Non-pigmented ciliary epithelial cell (primary cell): Measurements from ENCODE around the gene FANK1.
"Not testable (repeated sequence)": the region's sequence is repeated elsewhere in the genome, so short reads cannot be mapped to it uniquely, and the experiment has no call there.

Experiments
- DNase-seq: peaks from one replicate; pipeline ENCODE4 v3.0.0-alpha.2; 2010; ENCODE audit warnings: low read depth

Gene FANK1, protein sequence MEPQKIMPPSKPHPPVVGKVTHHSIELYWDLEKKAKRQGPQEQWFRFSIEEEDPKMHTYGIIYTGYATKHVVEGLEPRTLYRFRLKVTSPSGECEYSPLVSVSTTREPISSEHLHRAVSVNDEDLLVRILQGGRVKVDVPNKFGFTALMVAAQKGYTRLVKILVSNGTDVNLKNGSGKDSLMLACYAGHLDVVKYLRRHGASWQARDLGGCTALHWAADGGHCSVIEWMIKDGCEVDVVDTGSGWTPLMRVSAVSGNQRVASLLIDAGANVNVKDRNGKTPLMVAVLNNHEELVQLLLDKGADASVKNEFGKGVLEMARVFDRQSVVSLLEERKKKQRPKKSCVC

DNA sequence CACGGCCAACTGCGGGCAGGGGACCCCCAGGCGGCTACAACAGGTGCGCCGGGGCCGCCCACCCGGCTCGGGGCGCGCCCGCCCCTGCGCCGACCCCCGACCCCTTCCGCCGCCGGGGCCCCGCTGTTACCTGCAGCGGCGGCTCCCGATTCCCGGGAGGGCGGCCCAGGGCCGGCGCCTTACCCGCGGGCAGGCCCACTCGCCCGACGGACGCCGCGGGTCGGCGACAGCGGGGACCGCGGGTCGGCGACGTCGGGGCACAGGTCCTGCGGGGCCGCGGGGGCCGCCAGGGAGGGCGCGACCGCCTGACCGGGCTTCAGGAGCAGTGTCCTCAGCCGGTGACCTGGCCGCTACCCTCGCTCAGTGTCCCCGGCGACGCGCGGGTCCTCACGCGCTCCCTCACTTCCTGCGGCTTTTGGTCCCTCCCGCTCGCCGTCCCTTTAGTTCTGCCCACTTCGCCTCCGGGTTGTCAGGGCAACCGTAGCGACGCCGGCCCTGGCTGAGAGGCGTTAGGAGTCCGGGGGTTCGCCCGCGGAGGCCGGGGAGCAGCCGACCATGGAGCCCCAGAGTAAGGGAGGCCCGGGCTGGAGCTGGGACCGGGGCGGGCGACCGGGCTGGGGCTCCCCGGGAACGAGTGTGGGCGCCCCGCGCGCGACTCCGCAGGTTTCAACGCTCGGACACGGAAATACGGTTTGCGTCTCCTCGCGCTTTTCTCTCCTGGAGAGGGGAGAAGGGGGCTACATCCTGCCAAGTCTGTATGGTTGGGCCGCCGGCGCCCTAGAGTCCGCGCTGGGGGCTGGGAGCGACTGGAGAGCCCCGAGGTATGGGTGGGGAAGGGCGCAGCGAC is at the start of gene FANK1:
TSS of gene FANK1 (plus strand) at position 477 of the 847 bp plus-strand sequence. CDS start at position 556, 79 bp downstream.
- not testable (repeated sequence) for DNase-seq

DNA sequence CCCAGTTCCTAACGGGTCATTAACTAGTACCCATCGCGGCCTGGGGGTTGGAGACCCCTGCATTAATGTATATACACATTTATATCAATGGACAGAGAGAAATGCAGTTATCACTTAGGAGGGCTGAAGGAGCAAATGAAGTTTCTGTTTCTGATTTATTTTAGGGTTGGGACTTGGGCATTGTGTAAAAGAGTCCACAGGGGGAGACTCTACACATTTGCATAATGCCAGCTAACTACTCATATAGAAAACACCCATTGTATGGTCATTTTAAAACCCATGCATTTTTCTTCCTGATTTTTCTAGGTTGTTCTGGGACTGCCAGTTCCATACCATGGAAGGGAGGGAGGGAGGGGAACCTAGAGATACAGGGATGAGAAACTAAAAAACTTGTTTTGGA is 49.5 kb upstream of the FANK1 start:
- no peak for DNase-seq

DNA sequence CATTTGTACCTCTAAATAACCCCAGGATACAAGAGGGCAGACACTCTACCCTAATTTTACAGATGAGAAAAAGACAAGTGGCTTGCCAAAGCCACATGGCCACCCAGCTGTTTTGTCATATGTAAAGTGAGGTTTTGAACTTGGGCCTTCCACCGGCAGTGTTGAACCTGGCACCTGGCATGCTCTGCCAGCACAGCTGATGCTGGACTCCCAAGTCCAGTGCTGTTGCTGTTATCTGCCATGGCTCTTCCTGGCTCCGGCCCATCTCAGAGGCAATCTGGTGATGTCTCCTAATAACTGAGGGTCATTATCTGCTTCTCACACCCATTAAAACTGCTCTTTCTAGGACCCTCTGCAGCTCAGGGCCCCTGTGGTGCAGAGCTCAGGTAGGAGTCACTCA is 48.0 kb upstream of the FANK1 start:
- DNase-seq = no peak

DNA sequence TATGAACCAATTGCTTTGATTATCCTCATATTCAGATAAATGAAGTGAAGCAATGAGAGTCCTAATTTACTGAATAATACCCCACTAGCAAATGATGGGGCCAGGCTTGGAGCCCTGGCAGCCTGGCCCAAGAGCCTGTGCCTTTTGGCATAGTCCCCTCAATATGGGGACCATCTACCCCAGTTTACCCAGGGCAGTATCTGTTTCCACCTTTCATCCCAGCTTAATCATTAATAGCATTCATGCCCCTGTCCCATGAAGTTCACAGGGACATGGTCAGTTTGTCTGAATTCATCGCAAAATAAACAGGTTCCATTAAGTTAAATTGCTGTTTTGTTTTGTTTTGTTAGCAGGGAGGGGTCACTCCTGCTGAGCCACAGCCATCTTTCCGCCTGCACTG is 47.5 kb upstream of the FANK1 start:
- no peak for DNase-seq

DNA sequence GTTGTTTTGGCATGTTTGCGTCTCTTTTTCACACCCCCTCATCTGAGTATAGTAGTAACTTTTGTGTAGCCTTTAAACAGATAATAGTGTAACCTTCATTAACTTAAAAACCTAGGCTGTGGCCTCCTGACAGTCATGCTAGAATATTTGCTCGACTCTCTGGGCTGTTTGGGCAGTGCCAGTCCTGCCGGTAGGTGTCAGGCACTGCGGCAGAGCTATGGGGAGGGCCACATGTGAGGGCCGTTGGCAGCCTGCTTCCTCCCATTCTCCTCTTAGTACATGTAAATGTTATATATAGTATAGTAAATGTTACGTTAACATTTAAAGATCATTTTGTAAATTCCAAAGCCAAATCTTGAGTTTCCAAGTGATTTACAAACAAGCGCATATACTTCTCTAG is 46.9 kb upstream of the FANK1 start:
- DNase-seq = no peak

DNA sequence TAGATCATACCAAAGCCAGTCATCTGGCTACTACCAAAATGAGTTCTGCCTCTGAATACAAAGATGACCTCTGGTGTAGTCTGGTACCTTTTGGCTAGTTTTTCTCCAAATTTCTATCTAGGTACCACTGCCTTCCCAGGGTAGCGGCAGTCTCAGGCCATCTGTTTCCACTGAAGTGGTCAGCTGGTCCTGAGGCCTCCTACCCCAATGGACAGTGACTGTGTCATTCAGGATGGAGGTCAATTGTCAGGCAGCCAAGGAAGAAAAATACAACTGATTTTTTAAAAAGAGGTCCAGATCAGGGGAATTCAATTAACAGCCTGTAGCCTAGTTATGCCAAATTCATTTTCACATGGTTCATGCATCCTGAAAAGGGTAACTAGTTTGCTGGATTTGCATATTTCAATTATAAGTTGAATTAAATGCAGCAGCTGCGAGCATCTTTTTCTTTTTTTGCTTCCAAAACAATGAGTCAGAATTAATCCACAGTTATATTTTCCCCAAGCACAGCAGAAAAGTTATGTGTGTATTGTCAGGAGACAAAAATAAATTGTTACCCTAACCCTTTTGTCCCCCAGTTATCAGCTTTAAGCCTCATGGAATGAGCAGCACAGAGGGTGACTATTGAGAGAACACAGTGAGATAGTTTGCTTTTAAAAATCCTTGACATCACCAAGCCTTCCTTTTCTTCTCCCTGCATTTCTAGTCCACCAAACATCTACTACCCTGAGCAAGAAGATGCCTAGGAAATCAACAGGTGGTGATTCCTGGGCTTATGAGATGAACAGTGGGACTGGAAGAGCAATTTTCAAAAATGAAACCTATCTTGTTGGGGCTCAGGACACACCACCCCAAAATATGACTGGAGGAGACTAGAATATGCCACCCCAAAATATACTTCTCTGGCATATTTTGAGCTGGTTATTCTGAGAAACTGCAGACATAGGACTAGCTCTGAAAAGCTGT is 45.3 kb upstream of the FANK1 start:
- no peak for DNase-seq

DNA sequence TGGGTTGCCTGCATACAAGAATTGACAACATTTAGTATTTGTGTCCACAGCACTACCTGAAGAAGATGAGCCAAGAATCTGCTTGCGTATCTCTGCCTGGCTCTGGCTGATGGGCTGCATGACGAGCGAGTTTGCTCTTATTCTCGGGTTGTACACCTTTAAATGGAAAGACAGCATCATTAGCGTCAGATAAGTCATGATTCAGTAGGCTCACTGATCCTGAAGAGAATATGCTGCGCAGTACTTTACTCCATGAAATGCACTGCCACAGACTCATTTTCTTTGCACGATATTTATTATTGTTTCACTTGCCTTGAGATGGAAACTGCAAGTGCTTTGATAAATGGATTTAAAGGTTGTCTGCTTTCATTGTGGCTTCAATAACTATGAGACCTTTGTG is 43.9 kb upstream of the FANK1 start:
- DNase-seq = no peak

DNA sequence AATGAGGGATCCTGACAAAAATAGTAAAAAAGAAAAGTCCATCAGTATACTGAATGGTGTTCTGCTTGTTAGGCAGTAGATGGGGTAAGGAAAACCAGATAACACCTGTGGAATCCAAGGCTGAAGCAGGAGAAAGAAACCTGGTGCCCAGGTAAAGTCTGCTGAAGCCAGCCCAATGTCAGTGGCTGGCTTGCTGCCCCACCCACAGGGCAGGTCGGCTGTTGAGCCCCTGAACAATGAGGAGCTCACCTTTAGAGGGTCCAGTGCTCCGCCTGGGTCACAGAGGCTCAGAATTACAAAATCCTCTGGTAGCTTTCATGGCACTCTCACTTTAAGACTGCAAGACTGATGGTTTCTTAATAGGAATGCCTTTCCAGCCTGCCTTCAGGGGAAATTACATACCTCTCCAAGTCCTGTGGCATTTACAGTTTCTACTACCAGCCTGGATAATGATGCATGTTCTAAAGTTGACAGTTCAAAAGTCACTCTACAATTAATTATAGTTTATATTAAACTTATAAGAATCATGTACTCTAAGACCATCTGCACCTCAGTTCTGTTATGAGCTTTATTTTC is 39.1 kb upstream of the FANK1 start:
- no peak for DNase-seq

DNA sequence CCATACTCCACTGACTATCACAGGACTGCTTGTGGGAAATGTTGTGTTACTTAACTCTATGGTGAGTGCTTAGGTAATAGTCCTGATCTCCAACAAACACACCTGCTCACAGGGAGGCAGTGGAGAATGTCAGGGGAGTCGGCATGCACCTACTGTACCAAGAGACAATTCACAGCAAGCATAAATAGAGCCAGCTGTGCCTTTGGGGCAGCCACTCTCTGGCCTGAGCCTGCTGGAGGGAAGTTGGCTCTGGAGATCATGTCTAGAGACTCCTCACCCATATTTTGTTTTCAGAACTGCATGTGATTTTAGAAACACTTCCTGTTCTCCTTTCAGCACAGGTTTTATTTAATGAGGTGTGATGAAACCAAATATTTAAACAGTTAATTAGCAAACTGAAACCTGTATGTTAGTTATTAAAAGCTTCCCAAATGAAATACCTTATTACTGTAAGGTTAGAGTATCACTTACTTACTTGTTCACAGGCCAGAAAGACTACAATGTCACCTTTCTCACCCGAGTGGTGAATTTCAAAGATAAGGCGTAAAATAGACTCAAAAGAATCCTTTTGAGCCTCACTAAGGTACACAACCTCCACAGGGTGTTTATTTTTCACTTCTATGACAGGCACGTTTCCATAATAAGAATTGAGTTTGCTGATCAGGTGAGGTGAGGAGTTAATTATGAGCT is 37.1 kb upstream of the FANK1 start:
- no peak for DNase-seq

DNA sequence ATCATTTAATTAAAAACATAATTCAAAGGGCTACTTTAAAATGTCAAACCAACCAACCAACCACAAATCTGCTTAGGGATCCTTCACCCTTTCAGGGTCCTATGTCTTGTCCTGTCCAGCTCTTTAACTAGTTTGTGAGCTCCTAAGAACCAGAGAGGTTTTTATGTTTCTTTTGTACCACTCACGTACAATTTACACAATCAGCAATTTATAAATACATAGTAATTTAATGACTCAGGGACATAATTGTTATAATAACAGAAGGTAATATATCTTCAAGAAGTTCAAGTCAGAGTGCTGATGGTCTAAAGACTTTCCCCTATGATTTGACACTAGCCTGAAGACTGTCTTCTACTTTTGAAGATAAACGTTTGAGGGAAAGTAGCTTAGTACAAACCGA is 31.2 kb upstream of the FANK1 start:
- no peak for DNase-seq

DNA sequence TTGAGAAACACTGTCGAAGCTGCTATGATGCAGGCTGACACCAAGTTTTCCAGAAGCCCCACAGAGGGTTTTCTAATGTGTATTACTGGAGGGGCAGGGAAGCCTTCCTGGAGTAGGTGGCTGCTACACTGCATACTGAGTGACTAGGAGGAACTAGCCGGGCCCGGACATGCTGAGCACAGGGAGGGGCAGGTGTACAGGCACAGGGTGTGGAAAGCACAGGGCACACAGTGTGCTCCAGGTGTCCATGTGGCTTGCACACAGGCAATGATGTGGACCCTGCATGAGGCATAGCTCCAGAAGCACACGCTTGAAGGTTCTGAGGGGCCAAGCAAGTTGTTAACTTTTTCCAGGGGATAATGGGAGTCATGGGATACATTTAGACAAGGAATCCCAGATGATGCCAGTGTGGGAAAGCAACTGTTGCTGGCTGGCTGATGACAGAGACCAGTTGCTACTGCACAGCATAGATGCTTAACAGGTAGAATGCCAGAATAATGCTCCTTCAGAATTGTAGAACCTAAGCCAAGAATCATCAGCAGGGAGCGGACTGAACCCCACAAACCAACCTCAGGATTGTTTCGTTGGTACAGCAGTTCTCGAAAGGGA is 29.8 kb upstream of the FANK1 start:
- DNase-seq = no peak

DNA sequence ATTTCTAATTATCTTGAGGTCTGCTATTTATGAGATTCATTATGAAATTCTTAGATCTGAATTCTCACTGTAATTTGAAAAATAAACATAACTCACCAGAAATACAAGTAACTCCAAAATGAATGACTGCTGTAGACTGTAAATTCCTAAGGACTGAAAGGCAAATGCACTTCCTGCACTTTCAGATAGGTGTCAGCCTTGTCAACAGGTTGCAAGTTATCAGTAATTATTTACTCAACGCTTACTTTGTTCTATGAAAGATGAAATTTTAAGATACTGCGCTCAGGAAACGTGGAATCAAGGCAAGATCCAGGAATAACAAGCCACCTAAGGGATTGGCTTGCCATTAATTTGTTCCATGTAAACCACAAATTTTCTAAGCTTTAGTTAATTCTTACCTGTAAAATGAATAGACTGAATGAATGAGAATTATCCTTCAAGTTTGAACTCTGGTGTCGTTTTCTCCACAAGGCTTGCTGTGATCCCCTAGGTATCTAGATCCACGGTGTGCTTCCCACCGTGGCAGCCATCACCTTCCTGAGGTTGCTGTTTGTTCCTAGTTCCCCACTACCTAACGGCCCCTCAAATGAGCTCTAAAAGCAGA is 27.9 kb upstream of the FANK1 start:
- peak; percentile 27 for DNase-seq

DNA sequence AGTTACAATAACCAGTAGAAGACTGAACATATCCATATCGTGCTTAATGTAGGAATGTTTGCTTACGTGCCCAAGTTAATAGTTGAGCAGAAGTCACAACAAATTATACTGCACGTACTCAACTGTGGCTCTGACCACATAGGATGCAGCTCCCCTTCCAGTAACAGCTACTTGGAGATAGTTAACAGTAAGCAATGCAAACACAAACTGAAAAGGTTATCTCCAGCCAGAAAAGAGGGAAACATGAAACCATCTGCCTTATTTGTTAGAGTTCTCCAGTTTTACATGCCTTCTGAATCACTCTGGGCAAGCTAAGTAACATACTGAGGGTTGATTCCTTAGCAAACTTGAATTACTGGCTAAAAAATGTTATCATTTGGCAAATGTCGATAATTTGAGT is 25.0 kb upstream of the FANK1 start:
- DNase-seq = no peak

DNA sequence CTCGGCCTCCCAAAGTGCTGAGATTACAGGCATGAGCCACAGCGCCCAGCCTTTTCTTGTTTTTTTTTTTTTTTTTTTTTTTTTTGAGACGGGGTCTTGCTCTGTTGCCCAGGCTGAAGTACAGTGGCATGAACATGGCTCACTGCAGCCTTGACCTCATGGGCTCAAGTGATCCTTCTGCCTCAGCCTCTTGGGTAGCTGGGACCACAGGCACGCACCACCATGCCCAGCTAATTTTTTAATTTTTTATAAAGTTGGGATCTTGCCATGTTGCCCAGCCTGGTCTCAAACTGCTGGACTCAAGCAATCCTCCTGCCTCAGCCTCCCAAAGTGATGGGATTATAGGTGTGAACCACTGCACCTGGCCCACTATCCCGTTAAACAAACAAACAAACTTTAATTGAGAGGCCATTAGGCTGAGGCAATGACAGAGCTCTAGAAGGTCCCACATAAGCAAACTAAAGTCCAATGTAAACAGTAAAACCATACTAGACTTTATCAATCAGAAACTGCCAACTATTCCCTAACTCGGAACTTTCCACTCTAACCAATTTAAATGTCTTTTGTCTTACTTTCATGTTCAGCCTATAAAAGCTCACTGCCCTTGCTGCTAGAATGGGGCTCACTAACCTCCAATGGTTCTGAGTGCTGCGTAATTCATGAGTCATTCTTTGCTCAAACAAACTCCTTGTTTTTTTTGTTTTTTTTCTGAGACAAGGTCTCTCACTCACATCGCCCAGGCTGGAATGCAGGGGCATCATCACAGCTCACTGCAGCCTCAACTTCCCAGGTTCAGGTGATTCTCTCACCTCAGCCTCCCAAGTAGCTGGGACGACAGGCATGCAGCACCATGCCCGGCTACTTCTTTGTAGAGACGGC is 17.2 kb upstream of the FANK1 start:
- DNase-seq = peak; percentile 75

DNA sequence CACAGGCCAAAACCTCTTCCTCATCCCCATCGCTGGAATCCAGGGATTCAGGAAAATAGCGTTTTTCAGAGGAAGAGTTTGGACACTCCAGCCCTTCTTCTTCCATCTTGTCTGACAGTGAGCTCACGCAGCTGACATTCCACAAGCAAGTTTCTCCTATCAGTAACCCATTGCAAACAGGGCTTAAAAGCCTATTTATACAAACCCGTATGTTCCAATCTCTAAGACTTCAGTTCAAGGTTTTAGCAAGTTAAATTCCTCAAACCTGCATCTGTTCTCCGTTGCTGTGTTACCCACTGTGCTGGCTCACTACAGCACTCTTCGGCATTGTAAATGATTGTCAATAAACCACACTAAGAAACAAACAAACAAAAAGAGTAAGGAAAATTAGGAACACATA is 15.6 kb upstream of the FANK1 start:
- no peak for DNase-seq

DNA sequence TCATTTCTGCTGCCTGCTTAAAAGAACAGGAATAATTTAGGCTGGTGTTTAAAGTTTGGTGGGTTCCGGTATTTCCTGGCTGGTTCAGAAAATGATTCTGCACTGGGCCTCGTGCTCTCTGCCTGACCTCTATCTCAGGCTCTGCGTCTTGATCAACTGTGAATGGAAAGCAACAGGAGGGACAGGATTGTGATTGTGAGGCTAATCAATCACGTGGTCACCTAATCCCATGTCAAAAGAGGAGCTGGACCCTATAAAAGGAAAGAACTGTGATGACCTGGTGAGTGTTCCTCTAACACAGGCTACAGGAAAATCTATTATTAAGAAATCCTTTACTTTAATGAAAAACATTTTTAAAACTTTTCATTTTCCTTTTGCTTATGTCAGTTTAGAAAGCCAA is 15.2 kb upstream of the FANK1 start, which contains the start of gene DHX32:
TSS of gene DHX32 (minus strand) at position 101 of the 400 bp plus-strand sequence. CDS start 468 bp downstream, outside the sequence.
- DNase-seq = no peak

DNA sequence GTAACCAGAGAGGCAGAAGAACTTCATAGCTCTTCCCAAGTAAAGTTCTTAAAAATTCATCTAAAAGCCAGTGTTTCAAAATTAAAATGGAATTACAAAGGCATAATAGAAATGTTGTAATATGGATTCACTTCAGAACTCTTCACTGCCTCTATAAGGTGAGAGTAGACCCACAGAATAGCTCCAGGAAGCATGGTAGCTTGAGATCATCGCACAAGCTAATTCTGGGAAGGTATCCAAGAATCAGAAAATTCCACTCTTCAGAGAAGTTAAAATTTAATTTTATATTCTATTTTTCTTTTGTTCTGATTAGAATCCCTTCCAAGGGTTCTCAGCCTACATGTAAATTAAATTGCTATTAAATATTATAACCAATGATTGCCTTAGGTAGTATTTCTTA is 13.8 kb upstream of the FANK1 start:
- DNase-seq = no peak

DNA sequence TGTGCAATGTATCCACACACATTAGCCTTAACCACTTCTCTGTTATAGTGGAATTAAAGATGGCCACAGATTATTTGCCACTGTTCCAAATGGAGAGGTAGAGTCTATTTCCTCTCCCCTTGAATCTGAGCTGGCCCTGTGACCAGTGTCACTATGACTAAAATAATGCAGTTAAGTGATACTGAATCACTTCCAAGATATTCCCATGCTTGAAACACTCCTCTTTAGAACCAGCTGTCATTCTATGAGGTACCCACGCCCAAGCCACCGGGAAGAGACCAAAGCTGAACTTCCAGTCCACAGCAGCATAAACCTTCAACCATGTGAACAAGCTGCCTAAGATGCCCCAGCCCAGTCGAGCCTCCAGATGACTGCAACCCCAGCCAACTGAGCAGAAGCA is 13.2 kb upstream of the FANK1 start:
- no peak for DNase-seq

DNA sequence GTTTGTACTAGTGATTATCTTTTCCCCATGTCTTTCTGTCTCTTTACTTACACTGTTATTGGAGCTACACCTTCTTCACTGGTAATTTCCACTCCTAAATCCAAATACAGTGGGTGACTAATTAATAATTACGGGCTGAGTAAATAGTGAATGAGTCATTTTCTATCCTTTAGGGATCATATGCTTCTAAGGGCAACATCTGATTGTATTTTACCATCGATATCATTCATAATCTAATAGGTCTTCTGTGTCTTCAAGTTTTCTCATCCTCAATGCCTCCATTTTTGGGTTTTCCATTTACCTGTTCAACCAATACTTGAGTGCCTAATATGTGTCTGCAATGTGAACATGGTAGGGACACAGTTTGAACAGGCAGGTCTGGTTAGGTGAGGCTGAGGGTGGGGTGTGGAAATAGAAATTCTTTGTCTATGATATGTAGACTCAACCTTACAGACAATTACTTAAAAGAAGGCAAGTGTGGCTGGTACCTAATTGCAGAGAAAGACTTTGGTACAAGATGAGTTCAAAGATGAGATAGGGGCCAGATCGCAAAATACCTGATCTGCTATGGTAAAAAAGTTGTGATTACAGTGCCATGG is 9.4 kb upstream of the FANK1 start:
- no peak for DNase-seq
